Measurements from ENCODE around the gene PPFIA1. TPM values are rescaled to one million over a fixed set of nuclear protein-coding genes. Genes with fewer than 3 reads are reported as not detected.

Gene PPFIA1
- polyA plus RNA-seq (2013, experiment 1 of 2), result 43.8 TPM
- polyA plus RNA-seq (2013, experiment 2 of 2), result 45.8 TPM

- WGBS (ENCODE audit: extremely low coverage, insufficient coverage, low lambda C conversion rate), result no CpG with 5 or more reads among the region's 99 CpGs
Observed at GRCh38 chr11:70270104-70270876, at the start of gene PPFIA1. Gene PPFIA1, plus strand, starts transcription at chr11:70270690. Its CDS starts 1,483 bp downstream, at chr11:70272173.

GRCh38 chr11:70220920-70221319 is 49.6 kb upstream of the PPFIA1 start:
- Histone ChIP-seq H3K79me2 (ENCODE audit: control insufficient read depth, insufficient read depth, low read length) (no peaks in the 10 kb centered on the region), H4K8ac (ENCODE audit: low read depth, low read length) (no peak overlapping the region), H3K56ac (ENCODE audit: low read length) (no peak overlapping the region), H3K79me1 (ENCODE audit: low read length) (no peaks in the 10 kb centered on the region), H3K4me2 (ENCODE audit: low read length) (no peak overlapping the region), H2BK15ac (replicated peaks; ENCODE audit: low read depth) (peak overlapping the region; percentile 47), H3K36me3 (ENCODE audit: control insufficient read depth, insufficient read depth, low read length) (no peaks in the 10 kb centered on the region), H4K5ac (ENCODE audit: low read length) (no peak overlapping the region), H3K23ac (ENCODE audit: low read length) (no peak overlapping the region), H3K4me1 (ENCODE audit: control insufficient read depth, low read depth, low read length) (peaks cover 3% of the 10 kb centered on the region), H3K4ac (ENCODE audit: low read depth, low read length) (peak overlapping the region; percentile 90), H3K18ac (ENCODE audit: low read length) (peak overlapping the region; percentile 87), H3K4me3 (ENCODE audit: low read length) (no peak overlapping the region), H2BK120ac (ENCODE audit: low read depth, low read length) (peak overlapping the region; percentile 93), H2AK5ac (ENCODE audit: low read length) (peak overlapping the region; percentile 82), H2BK5ac (ENCODE audit: low read length) (peak overlapping the region; percentile 59), H3K9ac (ENCODE audit: low read length) (no peak overlapping the region), H3K27ac (ENCODE audit: low read depth, low read length) (peak overlapping the region; percentile 46), H3K27me3 (ENCODE audit: insufficient read depth, low read length, poor library complexity) (no peaks in the 10 kb centered on the region)
- no CpG with 5 or more reads among the region's 1 CpG for WGBS (ENCODE audit: extremely low coverage, insufficient coverage, low lambda C conversion rate)
- DNase-seq, result peak; percentile 38

More at GRCh38 chr11:70270104-70270876, at the start of gene PPFIA1:
- Histone ChIP-seq H3K36me3 (ENCODE audit: control insufficient read depth, insufficient read depth, low read length) (peaks cover 11% of the 10 kb centered on the region), H4K8ac (ENCODE audit: low read depth, low read length) (no peak within 1 kb of the TSS), H3K79me2 (ENCODE audit: control insufficient read depth, insufficient read depth, low read length) (peaks cover 35% of the 10 kb centered on the region), H3K79me1 (ENCODE audit: low read length) (peaks cover 16% of the 10 kb centered on the region), H3K27me3 (ENCODE audit: insufficient read depth, low read length, poor library complexity) (no peaks in the 10 kb centered on the region), H4K5ac (ENCODE audit: low read length) (no peak within 1 kb of the TSS), H2AK5ac (ENCODE audit: low read length) (no peak within 1 kb of the TSS), H3K4me3 (ENCODE audit: low read length) (peak within 1 kb of the TSS; percentile 82), H3K23ac (ENCODE audit: low read length) (no peak within 1 kb of the TSS), H2BK120ac (ENCODE audit: low read depth, low read length) (peak within 1 kb of the TSS; percentile 46), H3K56ac (ENCODE audit: low read length) (peak within 1 kb of the TSS; percentile 97), H2BK5ac (ENCODE audit: low read length) (peak within 1 kb of the TSS; percentile 85), H3K18ac (ENCODE audit: low read length) (peak within 1 kb of the TSS; percentile 88), H3K4ac (ENCODE audit: low read depth, low read length) (peak within 1 kb of the TSS; percentile 89), H2BK15ac (replicated peaks; ENCODE audit: low read depth) (no peak within 1 kb of the TSS), H3K9ac (ENCODE audit: low read length) (peak within 1 kb of the TSS; percentile 97), H3K4me2 (ENCODE audit: low read length) (peak within 1 kb of the TSS; percentile 89), H3K4me1 (ENCODE audit: control insufficient read depth, low read depth, low read length) (peaks cover 4% of the 10 kb centered on the region), H3K27ac (ENCODE audit: low read depth, low read length) (peak within 1 kb of the TSS; percentile 85)
- DNase-seq, result peak; percentile 98

GRCh38 chr11:70225681-70226177 is 44.8 kb upstream of the PPFIA1 start:
- Histone ChIP-seq H2BK5ac (ENCODE audit: low read length) (peak overlapping the region; percentile 97), H3K27me3 (ENCODE audit: insufficient read depth, low read length, poor library complexity) (no peaks in the 10 kb centered on the region), H3K79me1 (ENCODE audit: low read length) (no peaks in the 10 kb centered on the region), H3K4me2 (ENCODE audit: low read length) (no peak overlapping the region), H3K9ac (ENCODE audit: low read length) (no peak overlapping the region), H3K36me3 (ENCODE audit: control insufficient read depth, insufficient read depth, low read length) (no peaks in the 10 kb centered on the region), H3K23ac (ENCODE audit: low read length) (peak overlapping the region; percentile 57), H2BK15ac (replicated peaks; ENCODE audit: low read depth) (no peak overlapping the region), H2AK5ac (ENCODE audit: low read length) (peak overlapping the region; percentile 93), H3K56ac (ENCODE audit: low read length) (peak overlapping the region; percentile 81), H3K18ac (ENCODE audit: low read length) (peak overlapping the region; percentile 19), H2BK120ac (ENCODE audit: low read depth, low read length) (no peak overlapping the region), H4K8ac (ENCODE audit: low read depth, low read length) (no peak overlapping the region), H4K5ac (ENCODE audit: low read length) (no peak overlapping the region), H3K4me3 (ENCODE audit: low read length) (no peak overlapping the region), H3K4ac (ENCODE audit: low read depth, low read length) (peak overlapping the region; percentile 60), H3K4me1 (ENCODE audit: control insufficient read depth, low read depth, low read length) (peaks cover 10% of the 10 kb centered on the region), H3K27ac (ENCODE audit: low read depth, low read length) (peak overlapping the region; percentile 62), H3K79me2 (ENCODE audit: control insufficient read depth, insufficient read depth, low read length) (no peaks in the 10 kb centered on the region)
- WGBS (ENCODE audit: extremely low coverage, insufficient coverage, low lambda C conversion rate), result no CpG with 5 or more reads among the region's 8 CpGs
- DNase-seq, result peak; percentile 49

GRCh38 chr11:70226183-70226582 is 44.3 kb upstream of the PPFIA1 start:
- WGBS (ENCODE audit: extremely low coverage, insufficient coverage, low lambda C conversion rate), result no CpG with 5 or more reads among the region's 3 CpGs
- H3K27me3 ChIP-seq (ENCODE audit: insufficient read depth, low read length, poor library complexity), result no peaks in the 10 kb centered on the region
- H2BK5ac ChIP-seq (ENCODE audit: low read length), result peak overlapping the region; percentile 97
- no peak for DNase-seq
- H3K4me3 ChIP-seq (ENCODE audit: low read length), result no peak overlapping the region
- H3K23ac ChIP-seq (ENCODE audit: low read length), result no peak overlapping the region
- H3K36me3 ChIP-seq (ENCODE audit: control insufficient read depth, insufficient read depth, low read length), result no peaks in the 10 kb centered on the region
- no peak overlapping the region for H3K4me2 ChIP-seq (ENCODE audit: low read length)
- H2AK5ac ChIP-seq (ENCODE audit: low read length), result peak overlapping the region; percentile 97
- no peak overlapping the region for H2BK15ac ChIP-seq (replicated peaks; ENCODE audit: low read depth)
- peaks cover 10% of the 10 kb centered on the region for H3K4me1 ChIP-seq (ENCODE audit: control insufficient read depth, low read depth, low read length)
- H3K56ac ChIP-seq (ENCODE audit: low read length), result peak overlapping the region; percentile 81
- no peaks in the 10 kb centered on the region for H3K79me2 ChIP-seq (ENCODE audit: control insufficient read depth, insufficient read depth, low read length)
- H4K8ac ChIP-seq (ENCODE audit: low read depth, low read length), result no peak overlapping the region
- peak overlapping the region; percentile 54 for H3K9ac ChIP-seq (ENCODE audit: low read length)
- H3K18ac ChIP-seq (ENCODE audit: low read length), result peak overlapping the region; percentile 9
- H3K27ac ChIP-seq (ENCODE audit: low read depth, low read length), result peak overlapping the region; percentile 62
- H3K79me1 ChIP-seq (ENCODE audit: low read length), result no peaks in the 10 kb centered on the region
- H2BK120ac ChIP-seq (ENCODE audit: low read depth, low read length), result peak overlapping the region; percentile 16
- no peak overlapping the region for H4K5ac ChIP-seq (ENCODE audit: low read length)
- H3K4ac ChIP-seq (ENCODE audit: low read depth, low read length), result peak overlapping the region; percentile 60

- peak; percentile 88 for DNase-seq
- Histone ChIP-seq H3K4me2 (ENCODE audit: low read length) (no peak overlapping the region), H3K18ac (ENCODE audit: low read length) (peak overlapping the region; percentile 9), H2BK5ac (ENCODE audit: low read length) (peak overlapping the region; percentile 97), H3K56ac (ENCODE audit: low read length) (peak overlapping the region; percentile 81), H3K79me1 (ENCODE audit: low read length) (no peaks in the 10 kb centered on the region), H3K23ac (ENCODE audit: low read length) (peak overlapping the region; percentile 83), H3K4me1 (ENCODE audit: control insufficient read depth, low read depth, low read length) (peaks cover 10% of the 10 kb centered on the region), H3K27me3 (ENCODE audit: insufficient read depth, low read length, poor library complexity) (no peaks in the 10 kb centered on the region), H3K27ac (ENCODE audit: low read depth, low read length) (peak overlapping the region; percentile 62), H3K79me2 (ENCODE audit: control insufficient read depth, insufficient read depth, low read length) (no peaks in the 10 kb centered on the region), H4K8ac (ENCODE audit: low read depth, low read length) (no peak overlapping the region), H3K9ac (ENCODE audit: low read length) (peak overlapping the region; percentile 54), H3K4ac (ENCODE audit: low read depth, low read length) (peak overlapping the region; percentile 61), H2BK120ac (ENCODE audit: low read depth, low read length) (no peak overlapping the region), H4K5ac (ENCODE audit: low read length) (no peak overlapping the region), H2BK15ac (replicated peaks; ENCODE audit: low read depth) (no peak overlapping the region), H3K36me3 (ENCODE audit: control insufficient read depth, insufficient read depth, low read length) (no peaks in the 10 kb centered on the region), H3K4me3 (ENCODE audit: low read length) (no peak overlapping the region), H2AK5ac (ENCODE audit: low read length) (no peak overlapping the region)
- WGBS (ENCODE audit: extremely low coverage, insufficient coverage, low lambda C conversion rate), result no CpG with 5 or more reads among the region's 9 CpGs
Observed at GRCh38 chr11:70226967-70227366, 43.5 kb upstream of the PPFIA1 start.
